Mesothelial cell of epicardium (in vitro differentiated cells): ENCODE measurements around the gene LTBP1. TPM values are rescaled to one million over a fixed set of nuclear protein-coding genes. Genes with fewer than 3 reads are reported as not detected.
A peak's percentile ranks its signal among the peaks of the same experiment; 100 is the strongest.

Source experiments
- DNase-seq, 2 experiments: peaks; one replicate each; pipeline ENCODE4 v3.0.0; 2021; ENCODE audit warnings: low spot score in 2 of 2; ENCODE audit not compliant: unreplicated experiment in 2 of 2
- H3K27ac Mint-ChIP-seq: 2 replicates; pipeline ENCODE4 v1.8.0; 2021; ENCODE audit warnings: mixed read lengths
- H3K27me3 Mint-ChIP-seq: 2 replicates; pipeline ENCODE4 v1.8.0; 2021; ENCODE audit warnings: low read depth, mixed read lengths
- H3K36me3 Mint-ChIP-seq: 2 replicates; pipeline ENCODE4 v1.8.0; 2021; ENCODE audit warnings: mixed read lengths
- H3K4me1 Mint-ChIP-seq: 2 replicates; pipeline ENCODE4 v1.8.0; 2021; ENCODE audit warnings: mixed read lengths
- H3K4me3 Mint-ChIP-seq: 2 replicates; pipeline ENCODE4 v1.8.0; 2021; ENCODE audit warnings: mild to moderate bottlenecking, moderate library complexity, mixed read lengths
- H3K9me3 Mint-ChIP-seq: 2 replicates; pipeline ENCODE4 v1.8.0; 2021; ENCODE audit warnings: mixed read lengths
- total RNA-seq: library from RNA; stranded (reverse); gene quantifications from 3 replicates; pipeline ENCODE4 v1.2.1, GENCODE V29; 2021
- TF ChIP-seq, protein P1 (sequence below): fragments of 200-600 bp; sonication (generic); IDR thresholded peaks from one replicate; pipeline ENCODE4 v1.5.0; 2021; ENCODE audit warnings: antibody characterized with exemption; ENCODE audit not compliant: unreplicated experiment

Gene LTBP1
- total RNA-seq, 1 donor from 2014 or later: 80.2 TPM

GRCh38 chr2:33018271-33018670 lies 71.5 kb downstream of the LTBP1 start:
- H3K27me3 Mint-ChIP-seq: no peaks in the 10 kb centered on the region
- TF ChIP-seq, protein P1, sequence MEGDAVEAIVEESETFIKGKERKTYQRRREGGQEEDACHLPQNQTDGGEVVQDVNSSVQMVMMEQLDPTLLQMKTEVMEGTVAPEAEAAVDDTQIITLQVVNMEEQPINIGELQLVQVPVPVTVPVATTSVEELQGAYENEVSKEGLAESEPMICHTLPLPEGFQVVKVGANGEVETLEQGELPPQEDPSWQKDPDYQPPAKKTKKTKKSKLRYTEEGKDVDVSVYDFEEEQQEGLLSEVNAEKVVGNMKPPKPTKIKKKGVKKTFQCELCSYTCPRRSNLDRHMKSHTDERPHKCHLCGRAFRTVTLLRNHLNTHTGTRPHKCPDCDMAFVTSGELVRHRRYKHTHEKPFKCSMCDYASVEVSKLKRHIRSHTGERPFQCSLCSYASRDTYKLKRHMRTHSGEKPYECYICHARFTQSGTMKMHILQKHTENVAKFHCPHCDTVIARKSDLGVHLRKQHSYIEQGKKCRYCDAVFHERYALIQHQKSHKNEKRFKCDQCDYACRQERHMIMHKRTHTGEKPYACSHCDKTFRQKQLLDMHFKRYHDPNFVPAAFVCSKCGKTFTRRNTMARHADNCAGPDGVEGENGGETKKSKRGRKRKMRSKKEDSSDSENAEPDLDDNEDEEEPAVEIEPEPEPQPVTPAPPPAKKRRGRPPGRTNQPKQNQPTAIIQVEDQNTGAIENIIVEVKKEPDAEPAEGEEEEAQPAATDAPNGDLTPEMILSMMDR: no peak
- peaks cover 2% of the 10 kb centered on the region for H3K36me3 Mint-ChIP-seq
- H3K4me3 Mint-ChIP-seq: no peak overlapping the region
- peak overlapping the region; percentile 27 for H3K27ac Mint-ChIP-seq
- DNase-seq: no peak
- H3K9me3 Mint-ChIP-seq: no peaks in the 10 kb centered on the region
- H3K4me1 Mint-ChIP-seq: peaks cover 55% of the 10 kb centered on the region

- H3K9me3 Mint-ChIP-seq: peaks cover 5% of the 10 kb centered on the region
- H3K4me1 Mint-ChIP-seq: peaks cover 53% of the 10 kb centered on the region
- H3K36me3 Mint-ChIP-seq: peaks cover 8% of the 10 kb centered on the region
- no peak overlapping the region for H3K27ac Mint-ChIP-seq
- H3K4me3 Mint-ChIP-seq: no peak overlapping the region
- TF ChIP-seq, protein P1: no peak
- DNase-seq: no peak
- no peaks in the 10 kb centered on the region for H3K27me3 Mint-ChIP-seq
These were observed 73.0 kb downstream of the LTBP1 start for GRCh38 chr2:33019796-33020195.

DNA sequence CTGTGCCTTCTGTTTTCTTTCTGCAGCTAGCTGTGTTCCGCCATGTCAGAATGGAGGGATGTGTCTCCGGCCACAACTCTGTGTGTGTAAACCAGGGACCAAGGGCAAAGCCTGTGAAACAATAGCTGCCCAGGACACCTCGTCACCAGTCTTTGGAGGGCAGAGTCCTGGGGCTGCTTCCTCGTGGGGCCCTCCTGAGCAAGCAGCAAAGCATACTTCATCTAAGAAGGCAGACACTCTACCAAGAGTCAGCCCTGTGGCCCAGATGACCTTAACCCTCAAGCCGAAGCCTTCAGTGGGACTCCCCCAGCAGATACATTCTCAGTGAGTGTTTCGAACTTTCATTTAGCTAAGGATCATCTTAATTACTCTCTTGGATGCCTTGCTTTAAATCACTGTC lies 74.1 kb downstream of the LTBP1 start:
- peaks cover 11% of the 10 kb centered on the region for H3K36me3 Mint-ChIP-seq
- H3K4me1 Mint-ChIP-seq: peaks cover 43% of the 10 kb centered on the region
- no peak overlapping the region for H3K4me3 Mint-ChIP-seq
- no peaks in the 10 kb centered on the region for H3K27me3 Mint-ChIP-seq
- peak overlapping the region; percentile 73 for H3K27ac Mint-ChIP-seq
- no peak for DNase-seq
- peaks cover 5% of the 10 kb centered on the region for H3K9me3 Mint-ChIP-seq
- TF ChIP-seq, protein P1: no peak

DNA sequence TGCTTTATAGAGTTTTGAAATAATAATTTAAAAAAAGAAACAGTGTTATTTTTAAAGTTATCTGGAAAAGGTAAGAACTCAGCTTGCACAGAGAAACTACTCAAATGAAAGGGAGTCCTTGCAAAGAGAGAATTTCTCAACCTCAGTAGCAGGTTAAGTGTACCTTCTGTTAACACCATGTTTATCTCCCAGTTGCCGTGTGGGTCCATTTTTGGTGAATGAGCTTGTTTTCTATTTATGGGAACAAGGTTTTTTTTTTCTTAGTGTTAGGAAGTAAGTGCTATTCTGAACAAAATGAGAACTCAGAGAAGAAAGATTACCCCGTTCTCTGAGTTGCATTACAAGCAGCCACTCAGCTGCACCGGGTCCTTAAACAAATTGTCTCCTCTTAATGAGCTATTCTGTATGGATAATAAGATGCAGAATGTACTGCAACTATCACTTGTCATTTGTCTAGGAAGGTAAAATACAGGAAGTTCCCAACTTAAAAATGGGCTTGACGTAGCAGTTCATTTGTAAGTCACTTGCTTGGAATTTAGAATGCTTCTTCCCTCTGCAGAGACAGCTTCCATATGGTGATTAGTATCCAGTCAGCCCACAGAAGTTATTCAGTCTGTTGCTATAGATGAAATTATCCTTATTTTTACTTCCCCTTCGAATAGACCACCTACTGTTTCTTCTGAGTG lies 74.9 kb downstream of the LTBP1 start:
- Mint-ChIP-seq H3K36me3 (peaks cover 11% of the 10 kb centered on the region), H3K27me3 (no peaks in the 10 kb centered on the region), H3K4me3 (no peak overlapping the region), H3K9me3 (peaks cover 5% of the 10 kb centered on the region), H3K27ac (peak overlapping the region; percentile 69), H3K4me1 (peaks cover 42% of the 10 kb centered on the region)
- DNase-seq: no peak
- TF ChIP-seq, protein P1: no peak

- Mint-ChIP-seq H3K4me3 (no peak overlapping the region), H3K27me3 (no peaks in the 10 kb centered on the region), H3K36me3 (peaks cover 11% of the 10 kb centered on the region), H3K27ac (peak overlapping the region; percentile 69), H3K4me1 (peaks cover 40% of the 10 kb centered on the region), H3K9me3 (peaks cover 5% of the 10 kb centered on the region)
- TF ChIP-seq, protein P1: no peak
- no peak for DNase-seq
These were observed 75.7 kb downstream of the LTBP1 start for GRCh38 chr2:33022395-33022985.
